ENCODE measurements around the gene SNAPC2. TPM values are rescaled to one million over a fixed set of nuclear protein-coding genes. Genes with fewer than 3 reads are reported as not detected.

SNAPC2 gene, protein sequence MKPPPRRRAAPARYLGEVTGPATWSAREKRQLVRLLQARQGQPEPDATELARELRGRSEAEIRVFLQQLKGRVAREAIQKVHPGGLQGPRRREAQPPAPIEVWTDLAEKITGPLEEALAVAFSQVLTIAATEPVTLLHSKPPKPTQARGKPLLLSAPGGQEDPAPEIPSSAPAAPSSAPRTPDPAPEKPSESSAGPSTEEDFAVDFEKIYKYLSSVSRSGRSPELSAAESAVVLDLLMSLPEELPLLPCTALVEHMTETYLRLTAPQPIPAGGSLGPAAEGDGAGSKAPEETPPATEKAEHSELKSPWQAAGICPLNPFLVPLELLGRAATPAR
- total RNA-seq, result 10 to 100 TPM in 5 of 6 donors, 1 to 10 TPM in 1; 5.2 to 28.0 (median 19.2) TPM

DNA sequence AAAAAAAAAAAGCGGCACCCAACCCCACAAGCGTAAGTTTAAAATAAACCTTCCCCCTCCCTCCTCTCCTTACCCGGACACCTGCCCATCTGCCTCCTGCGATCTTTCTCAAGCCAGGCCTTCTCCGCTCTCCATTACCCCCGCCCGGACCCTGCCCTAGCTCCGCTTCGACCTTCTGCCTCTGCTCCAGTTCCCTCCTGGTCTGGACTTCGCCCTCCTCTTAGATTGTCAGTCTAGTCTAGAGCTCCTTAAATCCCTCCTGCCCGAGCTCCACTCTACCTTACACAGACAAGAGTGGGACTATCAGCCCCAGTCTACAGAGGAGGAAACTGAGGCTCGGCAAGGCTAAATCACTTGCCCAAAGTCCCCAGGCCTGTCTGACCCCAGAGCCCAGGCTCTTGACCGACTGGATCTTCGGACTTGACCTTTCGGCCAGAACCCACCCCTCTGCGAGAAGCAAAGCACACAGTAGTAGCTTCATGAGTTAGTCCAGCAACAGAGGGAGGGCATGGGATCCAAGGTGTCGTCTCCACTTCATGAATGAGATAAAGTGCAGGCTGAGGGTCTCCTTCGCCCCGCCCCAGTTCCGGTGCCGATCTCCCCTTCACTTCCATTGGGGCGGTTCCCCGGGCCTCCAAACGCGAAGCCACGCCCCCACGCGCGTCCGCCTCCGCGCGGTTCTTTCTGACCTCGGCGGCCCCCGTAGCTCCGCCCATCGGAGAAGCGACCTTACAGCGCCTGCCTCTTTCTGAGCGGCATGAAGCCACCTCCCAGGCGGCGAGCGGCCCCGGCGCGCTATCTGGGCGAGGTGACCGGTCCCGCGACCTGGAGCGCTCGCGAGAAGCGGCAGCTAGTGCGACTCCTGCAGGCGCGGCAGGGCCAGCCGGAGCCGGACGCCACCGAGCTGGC, at the start of gene SNAPC2:
Gene SNAPC2, plus strand, starts transcription at position 729 of the 909 bp plus-strand sequence. Its CDS starts 29 bp downstream, at position 758.
- DNase-seq, result peak; percentile 93 to 100
- Histone ChIP-seq H3K36me3 (peaks cover 0 to 22% (median 12%) of the 10 kb centered on the region in 4 donors), H3K4me3 (peak within 1 kb of the TSS; percentile 62 to 86 (median 73)), H3K4me1 (peaks cover 46 to 70% (median 53%) of the 10 kb centered on the region in 4 donors), H3K27ac (peak within 1 kb of the TSS; percentile 85 to 92 (median 90)), H3K9me3 (no peaks in the 10 kb centered on the region), H3K27me3 (peaks cover 0 to 39% (median 27%) of the 10 kb centered on the region in 4 donors)
- ATAC-seq (ENCODE audit: low FRiP score in 2 of 2), result peak; percentile 77 to 87
- WGBS, 2 donors, result 15 to 33% methylated on average over 16 to 41 of the region's 62 CpGs
- TF ChIP-seq POLR2A (IDR thresholded peaks at IDR 0.05) (peak in 1 of 4 donors; percentile 67), POLR2AphosphoS5 (IDR thresholded peaks at IDR 0.05) (peak; percentile 66 to 80), EP300 (IDR thresholded peaks at IDR 0.05) (no peak)
- TF ChIP-seq, protein P1, sequence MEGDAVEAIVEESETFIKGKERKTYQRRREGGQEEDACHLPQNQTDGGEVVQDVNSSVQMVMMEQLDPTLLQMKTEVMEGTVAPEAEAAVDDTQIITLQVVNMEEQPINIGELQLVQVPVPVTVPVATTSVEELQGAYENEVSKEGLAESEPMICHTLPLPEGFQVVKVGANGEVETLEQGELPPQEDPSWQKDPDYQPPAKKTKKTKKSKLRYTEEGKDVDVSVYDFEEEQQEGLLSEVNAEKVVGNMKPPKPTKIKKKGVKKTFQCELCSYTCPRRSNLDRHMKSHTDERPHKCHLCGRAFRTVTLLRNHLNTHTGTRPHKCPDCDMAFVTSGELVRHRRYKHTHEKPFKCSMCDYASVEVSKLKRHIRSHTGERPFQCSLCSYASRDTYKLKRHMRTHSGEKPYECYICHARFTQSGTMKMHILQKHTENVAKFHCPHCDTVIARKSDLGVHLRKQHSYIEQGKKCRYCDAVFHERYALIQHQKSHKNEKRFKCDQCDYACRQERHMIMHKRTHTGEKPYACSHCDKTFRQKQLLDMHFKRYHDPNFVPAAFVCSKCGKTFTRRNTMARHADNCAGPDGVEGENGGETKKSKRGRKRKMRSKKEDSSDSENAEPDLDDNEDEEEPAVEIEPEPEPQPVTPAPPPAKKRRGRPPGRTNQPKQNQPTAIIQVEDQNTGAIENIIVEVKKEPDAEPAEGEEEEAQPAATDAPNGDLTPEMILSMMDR (IDR thresholded peaks at IDR 0.05), result peak in 1 of 6 experiments; percentile 27

DNA sequence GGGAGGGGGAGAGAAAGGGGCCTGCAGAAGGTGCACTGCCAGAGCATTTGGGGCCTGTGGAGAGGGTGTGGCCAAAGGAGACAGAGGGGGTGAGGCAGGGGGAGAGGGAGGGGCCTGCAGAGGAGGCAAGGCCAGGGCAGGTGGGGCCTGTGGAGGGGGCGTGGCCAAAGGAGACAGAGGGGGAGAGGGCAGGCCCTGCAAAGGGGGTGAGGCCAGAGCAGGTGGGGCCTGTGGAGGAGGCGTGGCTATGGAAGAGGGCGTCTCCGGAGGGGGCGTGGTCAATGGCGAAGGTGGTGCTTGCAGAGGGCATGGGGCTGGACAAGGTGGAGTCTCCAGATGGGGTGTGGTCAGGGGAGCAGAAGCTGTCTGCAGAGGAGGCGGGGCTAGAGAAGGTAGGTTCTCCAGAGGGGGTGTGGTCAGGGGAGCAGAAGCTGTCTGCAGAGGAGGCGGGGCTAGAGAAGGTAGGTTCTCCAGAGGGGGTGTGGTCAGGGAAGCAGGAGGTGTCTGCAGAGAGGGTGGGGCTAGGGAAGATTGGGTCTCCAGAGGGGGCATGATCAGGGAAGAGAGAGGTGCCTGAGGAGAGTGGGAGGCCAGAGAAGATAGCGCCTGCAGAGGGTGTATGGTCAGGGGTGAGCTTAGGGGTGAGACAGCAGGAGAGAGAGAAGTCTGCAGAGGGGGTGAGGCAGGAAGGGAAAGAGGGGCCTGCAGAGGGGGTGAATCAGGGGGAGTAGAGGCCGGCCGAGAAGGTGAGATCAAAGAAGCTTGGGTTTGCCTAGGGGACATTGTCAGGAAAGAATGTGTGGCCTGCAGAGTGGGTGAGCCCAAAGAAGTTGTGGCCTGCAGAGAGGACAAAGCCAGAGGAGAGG, 49.3 kb upstream of the SNAPC2 start:
- H3K27me3 ChIP-seq, result peaks cover 0 to 30% (median 16%) of the 10 kb centered on the region in 4 donors
- H3K9me3 ChIP-seq, result no peaks in the 10 kb centered on the region
- ATAC-seq (ENCODE audit: low FRiP score in 2 of 2), result peak in 1 of 2 donors; percentile 38
- peaks cover 45 to 67% (median 48%) of the 10 kb centered on the region in 4 donors for H3K4me1 ChIP-seq
- peak in 1 of 2 donors; percentile 64 for DNase-seq
- no peak overlapping the region for H3K4me3 ChIP-seq
- WGBS, 2 donors, result 48 to 62% methylated on average over 10 to 11 of the region's 11 CpGs
- TF ChIP-seq POLR2A (IDR thresholded peaks at IDR 0.05) (no peak), POLR2AphosphoS5 (IDR thresholded peaks at IDR 0.05) (no peak), EP300 (IDR thresholded peaks at IDR 0.05) (no peak)
- TF ChIP-seq, protein P1 (IDR thresholded peaks at IDR 0.05), result no peak
- H3K27ac ChIP-seq, result peak overlapping the region in 1 of 4 donors; percentile 57
- no peaks in the 10 kb centered on the region for H3K36me3 ChIP-seq

DNA sequence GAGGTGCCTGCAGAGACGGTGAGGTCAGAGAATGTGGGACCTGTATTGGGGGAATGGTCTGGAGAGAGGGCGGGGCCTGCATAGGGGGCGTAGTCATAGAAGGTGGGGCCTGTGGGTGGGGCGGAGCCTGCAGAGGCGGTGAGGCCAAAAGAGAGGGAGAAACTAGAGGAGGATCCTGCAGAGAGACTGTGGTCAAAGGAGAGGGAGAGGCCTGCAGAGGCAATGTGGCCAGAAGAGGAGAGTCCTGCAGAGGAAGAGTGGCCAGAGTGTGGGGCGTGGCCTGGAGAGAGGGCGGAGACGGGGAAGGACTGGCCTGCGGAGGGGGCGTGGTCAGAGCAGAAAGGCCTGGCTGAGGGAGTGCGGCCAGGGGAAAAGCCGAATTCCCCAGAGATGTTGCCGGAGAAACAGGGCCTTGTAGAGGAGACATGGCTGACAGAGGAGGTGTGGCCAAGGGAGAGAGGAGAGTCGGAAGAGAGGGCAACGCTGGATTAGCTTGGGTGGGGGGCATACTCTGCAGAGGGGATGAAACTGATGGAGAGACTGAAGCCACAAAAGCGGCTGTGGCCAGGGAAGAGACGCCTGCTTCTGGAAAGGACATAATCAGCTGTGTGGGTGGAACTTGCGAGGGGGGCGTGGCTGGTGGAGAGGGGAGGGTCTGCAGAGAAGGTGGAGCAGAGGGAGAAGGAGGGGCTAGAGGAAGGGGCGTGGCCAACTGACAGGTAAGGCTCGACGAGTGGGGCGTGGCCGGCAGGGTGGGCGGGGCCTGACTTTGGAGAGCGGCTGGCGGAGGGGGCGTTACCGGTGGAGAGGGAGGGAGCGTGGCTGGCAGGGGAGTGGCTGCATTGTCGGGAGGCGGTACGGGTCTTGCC, 48.5 kb upstream of the SNAPC2 start:
- ATAC-seq (ENCODE audit: low FRiP score in 2 of 2), result peak; percentile 70 to 81
- H3K4me3 ChIP-seq, result peak overlapping the region in 3 of 4 donors; percentile 14 to 33 (median 21)
- WGBS, 2 donors, result 5 to 7% methylated on average over 33 of the region's 33 CpGs
- H3K4me1 ChIP-seq, result peaks cover 45 to 67% (median 48%) of the 10 kb centered on the region in 4 donors
- peak overlapping the region; percentile 17 to 67 (median 40) for H3K27ac ChIP-seq
- H3K27me3 ChIP-seq, result peaks cover 0 to 30% (median 16%) of the 10 kb centered on the region in 4 donors
- H3K9me3 ChIP-seq, result no peaks in the 10 kb centered on the region
- no peaks in the 10 kb centered on the region for H3K36me3 ChIP-seq
- TF ChIP-seq EP300 (IDR thresholded peaks at IDR 0.05), result no peak
- TF ChIP-seq, protein P1 (IDR thresholded peaks at IDR 0.05), result no peak
- no peak for TF ChIP-seq POLR2AphosphoS5 (IDR thresholded peaks at IDR 0.05)
- TF ChIP-seq POLR2A (IDR thresholded peaks at IDR 0.05), result no peak
- peak; percentile 97 for DNase-seq

Data from upper lobe of left lung (tissue), 6 donors.